Measurements from ENCODE around the gene QRFP.

The QRFP gene

GRCh38 chr9:130933114-130934046 is 36.8 kb upstream of the QRFP start:
- no peak for DNase-seq

- no peak for DNase-seq
Observed at GRCh38 chr9:130932255-130933079, 35.9 kb upstream of the QRFP start.

GRCh38 chr9:130931508-130932254 is 35.1 kb upstream of the QRFP start:
- DNase-seq, result no peak

GRCh38 chr9:130930804-130931349 is 34.3 kb upstream of the QRFP start:
- no peak for DNase-seq

- no peak for DNase-seq
Observed at GRCh38 chr9:130930132-130930803, 33.7 kb upstream of the QRFP start.

GRCh38 chr9:130929571-130930038 is 33.0 kb upstream of the QRFP start:
- DNase-seq, result no peak

GRCh38 chr9:130927995-130928900 is 31.6 kb upstream of the QRFP start:
- DNase-seq, result peak; percentile 78

- DNase-seq, result no peak
Observed at GRCh38 chr9:130927338-130927737, 30.7 kb upstream of the QRFP start.

- no peak for DNase-seq
Observed at GRCh38 chr9:130925050-130925678, 28.6 kb upstream of the QRFP start.

- DNase-seq, result no peak
Observed at GRCh38 chr9:130924448-130924788, 27.8 kb upstream of the QRFP start.

- DNase-seq, result no peak
Observed at GRCh38 chr9:130923611-130924447, 27.2 kb upstream of the QRFP start.

GRCh38 chr9:130922893-130923610 is 26.4 kb upstream of the QRFP start:
- DNase-seq, result no peak

GRCh38 chr9:130921989-130922892 is 25.6 kb upstream of the QRFP start:
- DNase-seq, result no peak

- DNase-seq, result no peak
Observed at GRCh38 chr9:130921300-130921988, 24.8 kb upstream of the QRFP start.

- DNase-seq, result no peak
Observed at GRCh38 chr9:130920762-130921299, 24.2 kb upstream of the QRFP start.

GRCh38 chr9:130920233-130920632 is 23.6 kb upstream of the QRFP start:
- DNase-seq, result no peak

Measured in SHP77 treated with DMSO at 0.1 percent for 48 hours (cell line).